Measurements from ENCODE around the gene OLFM3.

Gene OLFM3

DNA sequence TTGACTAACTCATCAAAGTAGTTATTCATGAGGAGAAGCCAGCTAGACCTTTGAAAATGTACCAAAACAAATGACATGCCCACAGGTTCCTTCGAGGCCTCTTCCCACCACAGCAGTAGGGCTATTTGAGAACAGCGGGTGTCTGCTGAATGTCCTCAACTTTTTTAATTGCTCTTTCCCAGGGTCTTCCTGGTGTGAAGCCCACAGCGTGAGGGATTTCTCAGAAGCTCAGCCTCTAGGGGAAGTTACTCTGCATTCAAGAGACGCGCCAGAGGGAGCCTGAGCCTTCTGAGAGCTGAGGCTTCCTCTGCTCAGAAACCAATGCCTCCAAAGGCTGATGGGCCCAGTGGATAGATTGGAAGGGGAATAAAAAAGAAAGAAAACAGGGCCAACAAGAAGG, 153.6 kb downstream of the OLFM3 start:
- DNase-seq: no peak

DNA sequence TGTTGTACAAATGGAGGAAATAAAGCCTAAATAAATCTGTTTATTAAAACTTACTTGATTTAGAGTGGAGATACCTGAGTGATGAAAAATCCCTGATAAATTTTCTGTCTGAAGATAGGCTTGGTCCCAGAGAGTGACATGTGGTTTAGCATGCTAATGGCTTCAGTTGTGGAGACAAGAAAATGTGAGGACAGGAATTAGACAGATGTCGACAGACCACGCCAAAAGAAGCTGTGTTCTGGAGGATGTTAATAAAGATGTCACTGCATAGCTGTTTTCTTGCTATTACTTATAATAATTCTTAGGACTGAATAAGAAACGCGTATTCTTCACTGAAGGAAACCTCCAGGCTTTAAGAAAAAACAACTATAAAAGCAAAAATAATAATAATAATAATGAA, 154.9 kb downstream of the OLFM3 start:
- DNase-seq: no peak

DNA sequence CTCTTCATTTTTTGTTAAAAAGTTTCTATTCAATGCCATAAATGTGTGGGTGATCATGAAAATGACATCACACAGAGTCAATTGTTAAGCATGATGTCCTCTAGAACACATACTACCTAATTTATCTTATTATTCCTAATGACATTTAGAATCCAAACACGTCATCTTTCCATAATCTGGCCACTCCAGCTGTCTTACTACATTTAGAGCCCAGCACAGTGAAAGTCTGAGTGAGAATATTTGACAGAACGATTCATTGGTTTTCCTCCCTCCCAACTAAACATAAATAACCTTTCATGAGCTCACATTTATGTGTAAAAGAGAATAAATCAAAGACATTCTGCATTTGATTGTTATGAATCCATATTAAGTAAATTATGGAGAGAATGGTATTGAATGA, 160.7 kb downstream of the OLFM3 start:
- DNase-seq: no peak

GRCh38 chr1:101833312-101833711, 163.4 kb downstream of the OLFM3 start:
- DNase-seq: no peak

GRCh38 chr1:101826416-101826815, 170.3 kb downstream of the OLFM3 start:
- no peak for DNase-seq

DNA sequence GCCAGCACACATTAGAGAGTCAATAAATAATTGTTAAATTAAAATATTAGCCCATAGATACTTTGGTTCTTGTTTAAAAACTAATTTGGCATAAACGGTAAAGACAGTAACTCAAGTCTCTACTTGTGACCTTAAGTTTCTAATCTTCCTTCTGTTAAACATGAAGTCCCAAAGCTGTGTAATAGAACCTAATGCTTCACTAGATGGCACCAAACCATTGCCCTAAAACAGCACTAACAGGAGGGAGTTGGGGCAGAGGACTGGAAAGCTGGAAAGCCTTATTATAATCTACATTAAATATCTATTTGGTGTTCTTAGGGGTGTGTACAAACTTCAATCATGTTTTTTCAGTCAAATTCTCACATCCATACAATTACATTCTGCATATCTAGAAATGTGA, 176.7 kb downstream of the OLFM3 start:
- peak; percentile 49 for DNase-seq

DNA sequence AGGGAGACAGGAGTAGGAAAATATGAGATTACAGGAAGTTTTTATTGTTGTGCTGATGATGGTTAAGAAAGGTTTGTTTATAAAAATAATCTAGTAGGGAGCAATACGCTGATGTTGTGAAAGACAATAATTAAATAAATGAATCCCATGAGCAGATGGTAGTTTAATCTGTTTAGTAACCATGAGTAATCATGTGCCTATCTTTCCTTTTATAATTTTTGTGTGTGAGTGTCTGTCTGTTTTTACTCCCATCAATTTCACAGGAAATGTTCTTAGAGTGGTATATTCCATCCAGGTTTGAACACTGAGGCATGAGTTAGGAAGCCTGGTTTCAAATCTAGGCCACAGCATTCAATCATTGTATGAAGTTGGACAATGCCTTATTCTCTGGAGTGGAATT, 180.5 kb downstream of the OLFM3 start:
- no peak for DNase-seq

DNA sequence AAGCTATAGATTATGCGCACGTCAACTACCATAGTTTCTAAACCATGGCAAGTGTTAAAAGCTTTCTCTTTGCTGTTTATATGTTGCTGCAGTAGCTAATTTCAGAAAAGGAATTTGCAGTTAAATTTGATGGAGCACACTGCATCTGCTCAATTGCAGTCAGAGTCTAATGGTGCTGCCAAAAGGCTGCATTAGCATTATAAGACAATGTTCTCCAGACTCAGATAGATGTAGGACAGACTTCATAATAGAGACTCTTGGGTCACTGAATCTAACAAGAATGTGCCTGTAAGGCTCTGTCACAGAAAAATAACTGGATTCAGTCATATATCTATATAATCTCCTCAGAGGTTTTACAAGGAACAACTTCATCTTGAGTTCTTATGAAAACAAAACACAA, 198.3 kb downstream of the OLFM3 start:
- no peak for DNase-seq

- peak; percentile 44 for DNase-seq
Measured at GRCh38 chr1:101797722-101798121, 199.0 kb downstream of the OLFM3 start.

GRCh38 chr1:101781201-101781831, 215.4 kb downstream of the OLFM3 start:
- peak; percentile 93 for DNase-seq

DNA sequence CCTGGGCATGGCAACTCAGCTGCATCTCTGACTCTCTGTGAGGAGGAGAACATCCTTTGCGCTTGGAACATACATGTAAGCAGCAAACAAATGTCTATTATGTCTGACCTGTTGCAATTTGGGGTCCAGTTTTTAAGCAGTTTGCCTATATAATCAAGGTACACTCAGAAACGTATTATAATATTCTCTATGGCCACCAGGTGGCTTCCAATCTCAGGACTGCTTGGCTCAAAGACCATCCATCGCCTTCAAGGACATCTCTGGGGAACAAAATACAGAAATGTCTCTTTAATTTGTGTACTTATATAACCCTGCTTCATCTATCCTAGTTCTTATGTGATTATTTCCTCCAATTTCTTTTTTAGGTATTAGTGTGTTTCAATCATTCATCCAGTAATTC, 227.2 kb downstream of the OLFM3 start:
- DNase-seq: no peak

- DNase-seq: no peak
Measured at GRCh38 chr1:101757985-101758384, 238.7 kb downstream of the OLFM3 start.

DNA sequence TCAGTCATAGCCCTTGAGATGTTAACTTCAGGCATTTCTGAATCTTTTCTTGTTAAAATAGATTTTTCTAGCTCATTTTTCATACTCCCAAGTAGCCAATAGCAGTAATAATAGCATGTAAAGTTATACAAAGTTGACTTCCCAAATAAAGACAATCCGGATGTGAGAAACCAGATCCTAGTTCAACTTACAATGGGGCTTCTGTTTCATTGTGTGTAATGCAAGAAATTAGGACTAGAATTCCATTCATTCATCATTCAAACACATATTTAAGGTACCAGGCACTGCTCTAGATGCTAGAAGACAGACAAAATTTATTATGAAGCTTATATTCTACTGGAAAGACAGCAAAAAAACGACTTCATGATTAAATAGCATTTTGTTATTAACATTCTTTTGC, 240.3 kb downstream of the OLFM3 start:
- DNase-seq: no peak

Data from DMS153 (cell line).